K562 (cell line): Measurements from ENCODE around the gene CREB3L4. TPM values are rescaled to one million over a fixed set of nuclear protein-coding genes. Genes with fewer than 3 reads are reported as not detected.

ENCODE experiments used
- ARHGAP35 ChIP-seq: fragments of 450-650 bp; IDR thresholded peaks from 2 replicates; pipeline ENCODE4 v1.6.1; 2018; ENCODE audit not compliant: partially characterized antibody
- ATF1 ChIP-seq, 2 experiments: fragments of 450-650 bp in 1 of 2; IDR thresholded peaks; 2 replicates each; pipeline ENCODE4 v1.6.1; 2016; ENCODE audit warnings: missing compliant biosample characterization in 1 of 2, missing genetic modification characterization in 1 of 2
- BHLHE40 ChIP-seq: IDR thresholded peaks from 2 replicates; pipeline ENCODE4 v1.6.1; 2011; ENCODE audit warnings: low read length, improper control_type of control experiment
- CCAR2 ChIP-seq: fragments of 200-400 bp; formaldehyde crosslinking; IDR thresholded peaks from 2 replicates; pipeline ENCODE4 v1.6.1; 2017; ENCODE audit warnings: mild to moderate bottlenecking, low read depth, low read length
- CHD2 ChIP-seq: IDR thresholded peaks from 2 replicates; pipeline ENCODE4 v1.6.1; 2011; ENCODE audit warnings: low read depth, low read length
- DIDO1 ChIP-seq: fragments of 450-650 bp; IDR thresholded peaks from 2 replicates; pipeline ENCODE4 v1.6.1; 2016; ENCODE audit warnings: low read depth, missing biosample characterization, missing genetic modification characterization
- DMBX1 ChIP-seq: fragments of 250-450 bp; sonication (Bioruptor Pico); IDR thresholded peaks from 2 replicates; pipeline ENCODE4 v1.8.0; 2022; ENCODE audit warnings: inconsistent platforms, mild to moderate bottlenecking, moderate library complexity, borderline replicate concordance
- ELF1 ChIP-seq: fragments of 200-800 bp; sonication (Bioruptor generic); IDR thresholded peaks from 2 replicates; pipeline ENCODE4 v1.6.1; 2016; ENCODE audit warnings: missing genetic modification characterization, missing compliant biosample characterization
- FOXK1 ChIP-seq: sonication (generic); formaldehyde crosslinking; IDR thresholded peaks from 2 replicates; pipeline ENCODE4 v1.8.0; 2022; ENCODE audit warnings: missing genetic modification reagents, mild to moderate bottlenecking, borderline replicate concordance
- JUND ChIP-seq, 2 experiments: IDR thresholded peaks; 2 replicates in 1 of 2; 3 replicates in 1 of 2; pipeline ENCODE4 v1.6.1; 2011; ENCODE audit warnings: borderline replicate concordance in 2 of 2, low read depth in 2 of 2, low read length in 2 of 2, improper control_type of control experiment in 1 of 2, missing biosample characterization in 1 of 2, missing genetic modification characterization in 1 of 2, missing genetic modification reagents in 1 of 2
- KLF16 ChIP-seq: IDR thresholded peaks from 2 replicates; pipeline ENCODE4 v1.6.1; 2016; ENCODE audit warnings: antibody characterized with exemption
- L3MBTL2 ChIP-seq: fragments of 450-650 bp; IDR thresholded peaks from 2 replicates; pipeline ENCODE4 v1.6.1; 2016; ENCODE audit warnings: mild to moderate bottlenecking, moderate library complexity
- LEF1 ChIP-seq: fragments of 450-650 bp; IDR thresholded peaks from 2 replicates; pipeline ENCODE4 v1.6.1; 2016; ENCODE audit warnings: mild to moderate bottlenecking
- MBD2 ChIP-seq: sonication (generic); IDR thresholded peaks from 2 replicates; pipeline ENCODE4 v1.6.1; 2016; ENCODE audit warnings: low read depth, borderline replicate concordance
- MCM2 ChIP-seq: fragments of 450-650 bp; IDR thresholded peaks from 2 replicates; pipeline ENCODE4 v1.6.1; 2017; ENCODE audit warnings: low read depth, mild to moderate bottlenecking
- MTA1 ChIP-seq: fragments of 450-650 bp; IDR thresholded peaks from 2 replicates; pipeline ENCODE4 v1.6.1; 2017; ENCODE audit warnings: borderline replicate concordance
- NFATC3 ChIP-seq: fragments of 450-650 bp; IDR thresholded peaks from 2 replicates; pipeline ENCODE4 v1.6.1; 2017; ENCODE audit warnings: mild to moderate bottlenecking
- NR2C2 ChIP-seq, 2 experiments: fragments of 200-800 bp in 1 of 2; sonication (Bioruptor generic) in 1 of 2; sonication (generic) in 1 of 2; formaldehyde crosslinking in 1 of 2; IDR thresholded peaks; 2 replicates each; pipeline versions ENCODE4 v1.6.1 to v1.8.0; 2016 to 2022; ENCODE audit warnings: mild to moderate bottlenecking in 1 of 2, missing compliant biosample characterization in 1 of 2, missing genetic modification characterization in 1 of 2, missing genetic modification reagents in 1 of 2
- POU5F1 ChIP-seq: fragments of 150-350 bp; IDR thresholded peaks from 2 replicates; pipeline ENCODE4 v1.6.1; 2014; ENCODE audit warnings: borderline replicate concordance, low read length, low read depth, mild to moderate bottlenecking; ENCODE audit not compliant: partially characterized antibody
- PYGO2 ChIP-seq: fragments of 450-650 bp; IDR thresholded peaks from 2 replicates; pipeline ENCODE4 v1.6.1; 2016; ENCODE audit warnings: mild to moderate bottlenecking, missing genetic modification characterization, moderate library complexity, missing compliant biosample characterization
- SRF ChIP-seq, 2 experiments: fragments of 250-450, 450-650 bp in 1 of 2; sonication (Bioruptor Pico) in 1 of 2; sonication (generic) in 1 of 2; formaldehyde crosslinking; IDR thresholded peaks; 2 replicates each; pipeline versions ENCODE4 v1.5.0 to v1.5.1; 2020 to 2022; ENCODE audit warnings: mild to moderate bottlenecking in 1 of 2, missing genetic modification reagents in 1 of 2
- polyA plus RNA-seq, 8 experiments: library from polyadenylated mRNA; depleted of rRNA in 4 of 8; stranded (reverse) in 5 of 8; unstranded in 3 of 8; fragments of >200 nt; fragmentation: Nextera tagmentation in 2 of 8; fragmentation: Illumina TruSeq in 1 of 8; extraction: Ambion mirVana in 2 of 8; extraction: Trizol in 1 of 8; gene quantifications; 2 replicates each; pipeline versions ENCODE4 v1.2.1 to v1.2.3, GENCODE V29; 2011 to 2014; ENCODE audit warnings: inconsistent platforms in 1 of 8, missing spikeins in 1 of 8
- total RNA-seq, 7 experiments: library from RNA; depleted of rRNA in 6 of 7; stranded (reverse); fragments of >200 nt in 6 of 7; fragmentation: Illumina TruSeq in 2 of 7; extraction: Trizol in 2 of 7; gene quantifications; 2 replicates each; pipeline versions ENCODE4 v1.2.1 to v1.2.3, GENCODE V29; 2011 to 2021; ENCODE audit warnings: low replicate concordance in 1 of 7
- TF ChIP-seq, protein P1 (sequence below): fragments of 450-650 bp; formaldehyde crosslinking; IDR thresholded peaks from 2 replicates; pipeline ENCODE4 v1.4.0; 2020; ENCODE audit warnings: mild to moderate bottlenecking, moderate library complexity
- TF ChIP-seq, protein P2 (sequence below): fragments of 150-350 bp; conservative IDR thresholded peaks from 2 replicates; pipeline ENCODE4 v1.6.1; 2014; ENCODE audit warnings: low read length

CREB3L4 gene
- total and polyA plus RNA-seq, 9 of the 15 experiments (the other 6 are each of a cell fraction or from before 2014, with no cell fraction given): 9.9 to 18.6 (median 13.9) TPM

DNA sequence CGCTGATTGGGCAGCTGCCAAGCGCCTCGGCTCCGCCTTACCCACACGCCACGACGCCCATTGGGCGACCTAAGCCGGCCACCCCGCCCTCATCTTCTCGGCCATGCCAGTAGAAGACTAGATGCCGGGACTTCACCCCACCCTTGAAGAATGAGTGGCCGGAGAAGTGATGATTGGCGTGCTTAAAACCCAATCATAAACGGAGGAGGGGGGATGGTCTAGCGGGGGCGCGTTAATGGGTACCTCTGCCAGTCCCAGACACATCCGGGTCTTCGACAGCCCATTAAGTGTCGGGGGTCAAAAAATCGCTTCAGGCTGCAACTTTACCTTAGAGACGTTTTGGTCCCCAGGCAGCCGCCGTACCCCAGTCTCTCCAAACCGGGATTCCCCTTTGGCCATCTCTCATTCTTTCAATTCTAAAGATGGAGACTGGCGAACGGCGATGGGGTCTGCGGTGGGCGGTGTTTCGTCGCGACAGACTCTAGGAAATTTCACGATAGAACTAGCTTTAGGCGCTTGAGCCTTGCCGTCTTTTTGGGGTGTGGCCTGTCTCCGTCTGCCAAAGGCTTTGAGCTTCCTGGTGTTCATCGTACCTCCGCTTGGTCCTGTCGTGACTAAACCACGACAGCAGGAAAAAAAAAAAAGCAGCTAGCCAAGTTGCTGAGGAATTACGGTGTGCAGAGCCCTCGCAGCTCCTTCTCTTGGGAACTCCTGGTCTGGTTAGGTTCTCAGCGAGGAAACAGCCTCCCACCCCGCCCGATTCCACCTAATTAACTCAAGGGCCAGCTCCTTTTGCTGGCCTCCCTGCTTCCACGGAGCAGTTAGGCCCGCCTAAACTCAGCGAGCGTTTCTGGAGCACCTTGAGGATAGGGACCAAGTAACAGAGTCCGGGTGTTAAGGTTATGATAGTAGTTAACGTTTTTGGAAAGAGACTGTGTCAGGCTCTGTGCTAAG, 44.5 kb upstream of the CREB3L4 start, which contains the start of gene GATAD2B (continued):
- TF ChIP-seq LEF1 (no peak), FOXK1 (CRISPR knock-in tag) (0 out of 2 replicates have a peak, but pooled peaks have one; percentile 14), KLF16 (peak; percentile 44; the same call in 1 of the 2 replicates), BHLHE40 (peak; percentile 7; the same call in 1 of the 2 replicates), CHD2 (peak; percentile 86), L3MBTL2 (peak; percentile 89), ATF1 (CRISPR knock-in tag; IDR thresholded peaks at IDR 0.05) (no peak), ATF1 (tag; IDR thresholded peaks at IDR 0.05) (peak; percentile 75), PYGO2 (tag) (no peak), CCAR2 (no peak), JUND (IDR thresholded peaks at IDR 0.05; ENCODE audit: borderline replicate concordance, low read depth, low read length) (no peak), JUND (tag; IDR thresholded peaks at IDR 0.05; ENCODE audit: borderline replicate concordance, low read depth, low read length) (0 out of 3 replicates have a peak, but pooled peaks have one; percentile 20), MCM2 (no peak), DIDO1 (0 out of 2 replicates have a peak, but pooled peaks have one; percentile 16), POU5F1 (peak; percentile 44), NR2C2 (CRISPR knock-in tag; IDR thresholded peaks at IDR 0.05) (no peak), NR2C2 (tag; IDR thresholded peaks at IDR 0.05) (peak; percentile 82), ARHGAP35 (no peak), SRF (CRISPR knock-in tag; IDR thresholded peaks at IDR 0.05) (peak in 1 of 2 experiments; percentile 39; a peak in 1 of 4 replicates), ELF1 (tag) (peak; percentile 77), NFATC3 (0 out of 2 replicates have a peak, but pooled peaks have one; percentile 45), MBD2 (peak; percentile 98), MTA1 (peak; percentile 40; the same call in 1 of the 2 replicates), DMBX1 (CRISPR knock-in tag) (no peak)
- TF ChIP-seq, protein P1, sequence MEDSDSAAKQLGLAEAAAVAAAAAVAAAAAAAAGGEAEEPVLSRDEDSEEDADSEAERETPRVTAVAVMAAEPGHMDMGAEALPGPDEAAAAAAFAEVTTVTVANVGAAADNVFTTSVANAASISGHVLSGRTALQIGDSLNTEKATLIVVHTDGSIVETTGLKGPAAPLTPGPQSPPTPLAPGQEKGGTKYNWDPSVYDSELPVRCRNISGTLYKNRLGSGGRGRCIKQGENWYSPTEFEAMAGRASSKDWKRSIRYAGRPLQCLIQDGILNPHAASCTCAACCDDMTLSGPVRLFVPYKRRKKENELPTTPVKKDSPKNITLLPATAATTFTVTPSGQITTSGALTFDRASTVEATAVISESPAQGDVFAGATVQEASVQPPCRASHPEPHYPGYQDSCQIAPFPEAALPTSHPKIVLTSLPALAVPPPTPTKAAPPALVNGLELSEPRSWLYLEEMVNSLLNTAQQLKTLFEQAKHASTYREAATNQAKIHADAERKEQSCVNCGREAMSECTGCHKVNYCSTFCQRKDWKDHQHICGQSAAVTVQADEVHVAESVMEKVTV (CRISPR knock-in tag): 0 out of 2 replicates have a peak, but pooled peaks have one; percentile 17
- TF ChIP-seq, protein P2, sequence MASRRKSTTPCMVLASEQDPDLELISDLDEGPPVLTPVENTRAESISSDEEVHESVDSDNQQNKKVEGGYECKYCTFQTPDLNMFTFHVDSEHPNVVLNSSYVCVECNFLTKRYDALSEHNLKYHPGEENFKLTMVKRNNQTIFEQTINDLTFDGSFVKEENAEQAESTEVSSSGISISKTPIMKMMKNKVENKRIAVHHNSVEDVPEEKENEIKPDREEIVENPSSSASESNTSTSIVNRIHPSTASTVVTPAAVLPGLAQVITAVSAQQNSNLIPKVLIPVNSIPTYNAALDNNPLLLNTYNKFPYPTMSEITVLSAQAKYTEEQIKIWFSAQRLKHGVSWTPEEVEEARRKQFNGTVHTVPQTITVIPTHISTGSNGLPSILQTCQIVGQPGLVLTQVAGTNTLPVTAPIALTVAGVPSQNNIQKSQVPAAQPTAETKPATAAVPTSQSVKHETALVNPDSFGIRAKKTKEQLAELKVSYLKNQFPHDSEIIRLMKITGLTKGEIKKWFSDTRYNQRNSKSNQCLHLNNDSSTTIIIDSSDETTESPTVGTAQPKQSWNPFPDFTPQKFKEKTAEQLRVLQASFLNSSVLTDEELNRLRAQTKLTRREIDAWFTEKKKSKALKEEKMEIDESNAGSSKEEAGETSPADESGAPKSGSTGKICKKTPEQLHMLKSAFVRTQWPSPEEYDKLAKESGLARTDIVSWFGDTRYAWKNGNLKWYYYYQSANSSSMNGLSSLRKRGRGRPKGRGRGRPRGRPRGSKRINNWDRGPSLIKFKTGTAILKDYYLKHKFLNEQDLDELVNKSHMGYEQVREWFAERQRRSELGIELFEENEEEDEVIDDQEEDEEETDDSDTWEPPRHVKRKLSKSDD: no peak
